Adrenal gland (tissue), 5 donors: ENCODE data around the gene TNFRSF1B.
"Not testable (repeated sequence)": the region's sequence is repeated elsewhere in the genome, so short reads cannot be mapped to it uniquely, and the experiment has no call there.

Source experiments
- CTCF ChIP-seq, 6 experiments: fragments of 450-650 bp in 4 of 6; fragments of 200-600 bp in 2 of 6; sonication (generic) in 1 of 6; IDR thresholded peaks; 1 replicate in 5 of 6; 2 replicates in 1 of 6; pipeline versions ENCODE4 v1.5.1 to v1.8.0; 2016 to 2021; ENCODE audit warnings: antibody characterized with exemption in 6 of 6, mild to moderate bottlenecking in 2 of 6, moderate library complexity in 1 of 6
- POLR2A ChIP-seq, 2 donors: fragments of 450-650 bp; IDR thresholded peaks; one replicate each; pipeline ENCODE4 v1.6.1; 2017; ENCODE audit warnings: antibody characterized with exemption in 2 of 2, mild to moderate bottlenecking in 2 of 2, moderate library complexity in 1 of 2
- donor health status: DM: no; HTN: no; CAD: no.

DNA sequence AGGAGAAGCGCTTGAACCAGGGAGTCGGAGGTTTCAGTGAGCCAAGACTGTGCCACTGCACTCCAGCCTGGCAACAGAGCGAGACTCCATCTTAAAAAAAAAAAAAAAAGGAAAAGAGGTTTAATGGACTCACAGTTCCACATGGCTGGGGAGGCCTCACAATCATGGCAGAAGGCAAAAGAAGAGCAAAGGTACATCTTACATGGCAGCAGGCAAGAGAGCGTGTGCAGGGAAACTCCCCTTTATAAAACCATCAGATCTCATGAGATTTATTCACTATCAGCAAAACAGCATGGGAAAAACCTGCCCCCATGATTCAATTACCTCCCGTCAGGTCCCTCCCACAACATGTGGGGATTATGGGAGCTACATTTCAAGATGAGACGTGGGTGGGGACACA is 57.3 kb downstream of the TNFRSF1B start:
- not testable (repeated sequence) for TF ChIP-seq CTCF, POLR2A (IDR thresholded peaks at IDR 0.05)
